GM12878 (cell line): ENCODE measurements around the gene BSND. TPM values are rescaled to one million over a fixed set of nuclear protein-coding genes. Genes with fewer than 3 reads are reported as not detected.

Source experiments
- ATAC-seq: fragments of 200-7000 bp; cut with Tn5 transposase; 3 replicates; pipeline ENCODE4 v1.9.1; 2020; ENCODE audit warnings: mild to moderate bottlenecking, moderate library complexity
- BruUV-seq: library from RNA; stranded (reverse); fragments of 400-500 nt; replicated peaks from 2 replicates; lab custom pipeline; 2021; lab: Mats Ljungman, UMichigan
- CTCF ChIA-PET: fragments of 300-600 bp; sonication (Branson Sonifier 250); formaldehyde crosslinking; extraction: SDS; loops from one replicate; lab custom pipeline; 2021; ENCODE audit warnings: inconsistent platforms; lab: Yijun Ruan, JAX
- POLR2A ChIA-PET: fragments of 350-600 bp; formaldehyde crosslinking; extraction: SDS; loops from one replicate; lab custom pipeline; 2021; ENCODE audit warnings: inconsistent platforms; lab: Charles Lee
- RAD21 ChIA-PET: fragments of 300-600 bp; sonication (Branson Sonifier 250); formaldehyde crosslinking; loops from one replicate; lab custom pipeline; 2023; ENCODE audit warnings: antibody characterized with exemption; ENCODE audit not compliant: unreplicated experiment; lab: Charles Lee
- SMC1A ChIA-PET: fragments of 300-600 bp; sonication (Branson Sonifier 250); formaldehyde crosslinking; loops from one replicate; lab custom pipeline; 2023; ENCODE audit not compliant: unreplicated experiment, uncharacterized antibody; lab: Charles Lee
- DNase-seq: peaks from one replicate; pipeline ENCODE4 v3.0.0-alpha.2; 2011; ENCODE audit warnings: low read depth, low spot score
- FAIRE-seq: peaks from 3 replicates; lab custom pipeline; 2011; peaks lifted over from hg19 to GRCh38; lab: Jason Lieb, UNC
- H2AFZ ChIP-seq: 2 replicates; pipeline ENCODE4 v1.6.0; 2011; ENCODE audit warnings: low read depth, low read length, control low read depth; ENCODE audit not compliant: control insufficient read depth
- H3K27ac ChIP-seq: 2 replicates; pipeline ENCODE4 v1.5.1; 2011; ENCODE audit warnings: control low read depth; ENCODE audit not compliant: control insufficient read depth, insufficient read depth
- H3K27me3 ChIP-seq, 2 experiments: replicated peaks in 1 of 2; 2 replicates each; pipeline versions ENCODE4 v1.6.0 to v1.6.1; 2011; ENCODE audit warnings: low read length in 1 of 2; ENCODE audit not compliant: control insufficient read depth in 2 of 2, insufficient read depth in 2 of 2
- H3K36me3 ChIP-seq, 2 experiments: 2 replicates each; pipeline ENCODE4 v1.5.1; 2011; ENCODE audit warnings: low read length in 1 of 2; ENCODE audit not compliant: control insufficient read depth in 2 of 2, insufficient read depth in 2 of 2
- H3K4me1 ChIP-seq: 2 replicates; pipeline ENCODE4 v1.6.1; 2011; ENCODE audit warnings: mild to moderate bottlenecking, low read length, moderate library complexity, mixed read lengths; ENCODE audit not compliant: control insufficient read depth, insufficient read depth
- H3K4me2 ChIP-seq: 2 replicates; pipeline ENCODE4 v1.6.0; 2011; ENCODE audit warnings: control low read depth; ENCODE audit not compliant: control insufficient read depth, insufficient read depth
- H3K4me3 ChIP-seq: fragments of 200-600 bp; sonication (generic); 2 replicates; pipeline ENCODE4 v1.5.1; 2016
- H3K79me2 ChIP-seq: 2 replicates; pipeline ENCODE4 v1.6.0; 2011; ENCODE audit warnings: low read length; ENCODE audit not compliant: control insufficient read depth, insufficient read depth
- H3K9ac ChIP-seq: 2 replicates; pipeline ENCODE4 v1.8.0; 2011; ENCODE audit warnings: low read length, control low read depth, mixed read lengths; ENCODE audit not compliant: control insufficient read depth, insufficient read depth
- H3K9me3 ChIP-seq: replicated peaks from 3 replicates; pipeline ENCODE4 v1.5.1; 2011; ENCODE audit warnings: mild to moderate bottlenecking, low read length; ENCODE audit not compliant: control insufficient read depth, insufficient read depth
- H4K20me1 ChIP-seq: 2 replicates; pipeline ENCODE4 v1.6.0; 2011; ENCODE audit not compliant: control insufficient read depth, insufficient read depth
- ATF3 ChIP-seq: IDR thresholded peaks from 2 replicates; pipeline ENCODE4 v1.6.1; 2011; ENCODE audit warnings: low read depth, mild to moderate bottlenecking, low read length, moderate library complexity, borderline replicate concordance; ENCODE audit errors: extremely low read depth
- CHD2 ChIP-seq: IDR thresholded peaks from 2 replicates; pipeline ENCODE4 v1.6.1; 2011; ENCODE audit warnings: low read depth, low read length, improper control_type of control experiment, borderline replicate concordance
- ELK1 ChIP-seq: IDR thresholded peaks from 2 replicates; pipeline ENCODE4 v1.6.1; 2012; ENCODE audit warnings: low read depth, low read length, improper control_type of control experiment
- HDGF ChIP-seq: fragments of 450-650 bp; IDR thresholded peaks from 2 replicates; pipeline ENCODE4 v1.6.1; 2016; ENCODE audit warnings: antibody characterized with exemption
- HSF1 ChIP-seq: fragments of 150-350 bp; IDR thresholded peaks from 2 replicates; pipeline ENCODE4 v1.6.1; 2014; ENCODE audit warnings: mild to moderate bottlenecking, low read depth, low read length
- IRF4 ChIP-seq: IDR thresholded peaks from 2 replicates; pipeline ENCODE4 v1.6.1; 2011; ENCODE audit warnings: low read depth, low read length
- IRF5 ChIP-seq: fragments of 450-650 bp; IDR thresholded peaks from 2 replicates; pipeline ENCODE4 v1.6.1; 2017; ENCODE audit warnings: borderline replicate concordance
- LARP7 ChIP-seq: fragments of 450-650 bp; IDR thresholded peaks from 2 replicates; pipeline ENCODE4 v1.6.1; 2017; ENCODE audit warnings: mild to moderate bottlenecking
- NRF1 ChIP-seq: conservative IDR thresholded peaks from 2 replicates; pipeline ENCODE4 v1.6.1; 2011; ENCODE audit warnings: mild to moderate bottlenecking, low read depth, low read length, improper control_type of control experiment
- PKNOX1 ChIP-seq: fragments of 450-650 bp; IDR thresholded peaks from 2 replicates; pipeline ENCODE4 v1.6.1; 2016; ENCODE audit warnings: mild to moderate bottlenecking
- SMAD1 ChIP-seq: fragments of 450-650 bp; IDR thresholded peaks from 2 replicates; pipeline ENCODE4 v1.6.1; 2018; ENCODE audit warnings: mild to moderate bottlenecking, low read depth; ENCODE audit not compliant: partially characterized antibody
- SMC3 ChIP-seq: IDR thresholded peaks from 2 replicates; pipeline ENCODE4 v1.6.1; 2011; ENCODE audit warnings: low read length, improper control_type of control experiment, borderline replicate concordance
- ZBTB40 ChIP-seq: fragments of 450-650 bp; IDR thresholded peaks from 2 replicates; pipeline ENCODE4 v1.6.1; 2016; ENCODE audit warnings: mild to moderate bottlenecking, moderate library complexity, borderline replicate concordance
- ZNF207 ChIP-seq: fragments of 450-650 bp; IDR thresholded peaks from 2 replicates; pipeline ENCODE4 v1.6.1; 2014; ENCODE audit warnings: antibody characterized with exemption, mild to moderate bottlenecking, borderline replicate concordance
- ZNF217 ChIP-seq: fragments of 450-650 bp; IDR thresholded peaks from 2 replicates; pipeline ENCODE4 v1.6.1; 2017; ENCODE audit warnings: antibody characterized with exemption, mild to moderate bottlenecking
- WGBS: methylation state at CpG from one replicate; pipeline ENCODE4 v1.1.6; 2016; ENCODE audit warnings: low lambda C conversion rate; ENCODE audit not compliant: insufficient replicate concordance, insufficient coverage; ENCODE audit errors: missing lambda C conversion rate; 5-methylcytosine and 5-hydroxymethylcytosine counted together
- in situ Hi-C: fragments of 300-500 bp; cut with MboI; formaldehyde crosslinking; loops from 9 replicates; pipeline ENCODE4 v1.14.3; 2018; ENCODE audit warnings: mixed read lengths
- intact Hi-C: fragments of 100-400 bp; cut with micrococcal nuclease; formaldehyde crosslinking; loops from one replicate; pipeline ENCODE4 v1.14.2; 2022; ENCODE audit not compliant: unreplicated experiment
- polyA plus RNA-seq, 11 experiments: library from polyadenylated mRNA; depleted of rRNA in 4 of 11; unstranded in 6 of 11; stranded (reverse) in 5 of 11; fragments of >200 nt; fragmentation: Nextera tagmentation in 4 of 11; fragmentation: Illumina TruSeq in 1 of 11; extraction: Ambion mirVana in 4 of 11; extraction: Trizol in 1 of 11; gene quantifications; 1 replicate in 1 of 11; 2 replicates in 10 of 11; pipeline versions ENCODE4 v1.2.1 to v1.2.3, GENCODE V29; 2011 to 2016; ENCODE audit warnings: inconsistent platforms in 2 of 11, missing spikeins in 2 of 11, low read depth in 1 of 11
- total RNA-seq, 4 experiments: library from RNA; depleted of rRNA in 3 of 4; stranded (reverse); fragments of >200 nt in 3 of 4; fragmentation: Illumina TruSeq in 1 of 4; extraction: Trizol in 1 of 4; gene quantifications; 2 replicates each; pipeline versions ENCODE4 v1.2.1 to v1.2.3, GENCODE V29; 2013 to 2021

Gene BSND
- total and polyA plus RNA-seq, 10 of the 15 experiments (the other 5 are each of a cell fraction or from before 2014, with no cell fraction given): not detected

GRCh38 chr1:54986025-54986424, 12.7 kb upstream of the BSND start:
- WGBS: 41% methylated on average over 14 of the region's 15 CpGs
- TF ChIP-seq CHD2 (no peak), SMC3 (no peak), SMAD1 (no peak), NRF1 (no peak), IRF5 (no peak), LARP7 (no peak), HSF1 (no peak), IRF4 (no peak), ZBTB40 (no peak), HDGF (no peak), ZNF217 (no peak), PKNOX1 (no peak), ELK1 (no peak), ZNF207 (no peak), ATF3 (no peak)

More at GRCh38 chr1:54986025-54986424, 12.7 kb upstream of the BSND start:
- no peak overlapping the region for H3K4me3 ChIP-seq
- H4K20me1 ChIP-seq: no peaks in the 10 kb centered on the region
- H3K27ac ChIP-seq: no peak overlapping the region
- no peak overlapping the region for H3K9ac ChIP-seq
- H2AFZ ChIP-seq: no peak overlapping the region
- ChIA-PET POLR2A (no interaction called here), SMC1A (interaction anchor here (0.8 to 1.4 kb wide), 2 partner anchors 40 to 48 kb away, joined by 3 to 6 read pairs; no protein-coding TSS in a partner anchor), CTCF (interaction anchor here (19.5 kb wide), 1 partner anchor 38 kb away, joined by 436 read pairs; no protein-coding TSS in a partner anchor), RAD21 (interaction anchor here (1.1 kb wide), 1 partner anchor 41 kb away, joined by 3 read pairs; no protein-coding TSS in a partner anchor)
- H3K4me1 ChIP-seq: no peaks in the 10 kb centered on the region
- no peaks in the 10 kb centered on the region for H3K36me3 ChIP-seq
- H3K9me3 ChIP-seq: no peaks in the 10 kb centered on the region
- intact Hi-C loops: no loop called here
- DNase-seq (no peak), ATAC-seq (no peak), FAIRE-seq (no peak)
- no TSS peak for BruUV-seq
- no peak overlapping the region for H3K4me2 ChIP-seq
- in situ Hi-C loops: no loop called here
- no peaks in the 10 kb centered on the region for H3K79me2 ChIP-seq
- H3K27me3 ChIP-seq: peaks cover 0 to 2% of the 10 kb centered on the region in 2 experiments; a peak in 3 of 4 replicates
